ENCODE measurements around the gene EHBP1L1. TPM values are rescaled to one million over a fixed set of nuclear protein-coding genes. Genes with fewer than 3 reads are reported as not detected.

Gene EHBP1L1
- total and polyA plus RNA-seq, 2 of the 13 experiments (the other 11 are each of a cell fraction or from before 2014, with no cell fraction given) = 8.3 to 10.6 TPM

DNA sequence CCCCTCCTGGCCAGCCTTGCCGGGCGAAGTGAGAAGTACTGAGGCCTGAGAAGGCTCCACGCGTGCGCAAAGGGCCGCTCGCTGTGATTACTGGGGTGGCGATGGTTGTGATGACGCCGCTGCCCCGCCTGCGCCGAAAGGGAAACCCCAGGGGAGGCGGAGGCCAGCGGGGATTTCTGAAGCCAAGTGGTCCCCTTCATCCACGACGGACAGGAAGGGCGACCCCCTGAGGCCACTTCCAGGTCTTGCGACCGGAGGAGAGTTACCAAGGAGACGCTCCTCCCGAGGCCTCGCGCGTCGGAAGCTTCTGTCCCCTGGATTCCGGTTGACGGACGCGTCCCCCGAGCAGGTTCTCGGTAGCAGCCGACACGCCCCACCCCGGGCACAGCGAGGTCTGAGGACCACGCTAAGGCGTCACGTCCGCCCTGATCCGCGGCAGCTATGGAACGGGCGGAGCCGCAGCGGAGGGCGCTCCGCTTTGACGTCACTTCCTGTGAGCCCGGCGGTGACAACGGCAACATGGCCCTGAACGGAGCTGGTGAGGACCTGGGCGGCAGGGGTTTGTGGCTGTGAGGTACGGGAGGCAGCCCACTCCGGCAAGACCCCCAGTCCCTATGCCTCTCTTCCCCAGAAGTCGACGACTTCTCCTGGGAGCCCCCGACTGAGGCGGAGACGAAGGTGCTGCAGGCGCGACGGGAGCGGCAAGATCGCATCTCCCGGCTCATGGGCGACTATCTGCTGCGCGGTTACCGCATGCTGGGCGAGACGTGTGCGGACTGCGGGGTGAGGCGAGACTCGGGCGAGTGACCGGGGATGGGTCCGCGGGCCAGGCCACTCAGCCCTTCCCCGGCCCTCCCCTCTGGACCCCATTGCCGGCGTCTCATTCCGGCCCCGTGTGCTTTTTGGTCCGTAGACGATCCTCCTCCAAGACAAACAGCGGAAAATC, 5.6 kb upstream of the EHBP1L1 start, which contains the start of gene ZNRD2 (continued):
- peak; percentile 92 for TF ChIP-seq RBFOX2 (IDR thresholded peaks at IDR 0.05; ENCODE audit: low read depth, low read length)
- TF ChIP-seq, protein P1, sequence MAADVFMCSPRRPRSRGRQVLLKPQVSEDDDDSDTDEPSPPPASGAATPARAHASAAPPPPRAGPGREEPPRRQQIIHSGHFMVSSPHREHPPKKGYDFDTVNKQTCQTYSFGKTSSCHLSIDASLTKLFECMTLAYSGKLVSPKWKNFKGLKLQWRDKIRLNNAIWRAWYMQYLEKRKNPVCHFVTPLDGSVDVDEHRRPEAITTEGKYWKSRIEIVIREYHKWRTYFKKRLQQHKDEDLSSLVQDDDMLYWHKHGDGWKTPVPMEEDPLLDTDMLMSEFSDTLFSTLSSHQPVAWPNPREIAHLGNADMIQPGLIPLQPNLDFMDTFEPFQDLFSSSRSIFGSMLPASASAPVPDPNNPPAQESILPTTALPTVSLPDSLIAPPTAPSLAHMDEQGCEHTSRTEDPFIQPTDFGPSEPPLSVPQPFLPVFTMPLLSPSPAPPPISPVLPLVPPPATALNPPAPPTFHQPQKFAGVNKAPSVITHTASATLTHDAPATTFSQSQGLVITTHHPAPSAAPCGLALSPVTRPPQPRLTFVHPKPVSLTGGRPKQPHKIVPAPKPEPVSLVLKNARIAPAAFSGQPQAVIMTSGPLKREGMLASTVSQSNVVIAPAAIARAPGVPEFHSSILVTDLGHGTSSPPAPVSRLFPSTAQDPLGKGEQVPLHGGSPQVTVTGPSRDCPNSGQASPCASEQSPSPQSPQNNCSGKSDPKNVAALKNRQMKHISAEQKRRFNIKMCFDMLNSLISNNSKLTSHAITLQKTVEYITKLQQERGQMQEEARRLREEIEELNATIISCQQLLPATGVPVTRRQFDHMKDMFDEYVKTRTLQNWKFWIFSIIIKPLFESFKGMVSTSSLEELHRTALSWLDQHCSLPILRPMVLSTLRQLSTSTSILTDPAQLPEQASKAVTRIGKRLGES (CRISPR knock-in tag; IDR thresholded peaks at IDR 0.05; ENCODE audit: borderline replicate concordance) = no peak
- TF ChIP-seq ZFP36L2 (CRISPR knock-in tag; IDR thresholded peaks at IDR 0.05) = no peak
- TF ChIP-seq ZNF556 (CRISPR knock-in tag; IDR thresholded peaks at IDR 0.05; ENCODE audit: borderline replicate concordance) = peak; percentile 76; the same call in 1 of the 2 replicates
- TF ChIP-seq SUZ12 (IDR thresholded peaks at IDR 0.05; ENCODE audit: low read depth, low read length) = no peak
- TF ChIP-seq, protein P2, sequence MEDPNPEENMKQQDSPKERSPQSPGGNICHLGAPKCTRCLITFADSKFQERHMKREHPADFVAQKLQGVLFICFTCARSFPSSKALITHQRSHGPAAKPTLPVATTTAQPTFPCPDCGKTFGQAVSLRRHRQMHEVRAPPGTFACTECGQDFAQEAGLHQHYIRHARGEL (CRISPR knock-in tag; IDR thresholded peaks at IDR 0.05) = peak; percentile 73; the same call in 1 of the 2 replicates
- TF ChIP-seq, protein P3, sequence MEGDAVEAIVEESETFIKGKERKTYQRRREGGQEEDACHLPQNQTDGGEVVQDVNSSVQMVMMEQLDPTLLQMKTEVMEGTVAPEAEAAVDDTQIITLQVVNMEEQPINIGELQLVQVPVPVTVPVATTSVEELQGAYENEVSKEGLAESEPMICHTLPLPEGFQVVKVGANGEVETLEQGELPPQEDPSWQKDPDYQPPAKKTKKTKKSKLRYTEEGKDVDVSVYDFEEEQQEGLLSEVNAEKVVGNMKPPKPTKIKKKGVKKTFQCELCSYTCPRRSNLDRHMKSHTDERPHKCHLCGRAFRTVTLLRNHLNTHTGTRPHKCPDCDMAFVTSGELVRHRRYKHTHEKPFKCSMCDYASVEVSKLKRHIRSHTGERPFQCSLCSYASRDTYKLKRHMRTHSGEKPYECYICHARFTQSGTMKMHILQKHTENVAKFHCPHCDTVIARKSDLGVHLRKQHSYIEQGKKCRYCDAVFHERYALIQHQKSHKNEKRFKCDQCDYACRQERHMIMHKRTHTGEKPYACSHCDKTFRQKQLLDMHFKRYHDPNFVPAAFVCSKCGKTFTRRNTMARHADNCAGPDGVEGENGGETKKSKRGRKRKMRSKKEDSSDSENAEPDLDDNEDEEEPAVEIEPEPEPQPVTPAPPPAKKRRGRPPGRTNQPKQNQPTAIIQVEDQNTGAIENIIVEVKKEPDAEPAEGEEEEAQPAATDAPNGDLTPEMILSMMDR (CRISPR knock-in tag; IDR thresholded peaks at IDR 0.05) = peak; percentile 93
- TF ChIP-seq, protein P4, sequence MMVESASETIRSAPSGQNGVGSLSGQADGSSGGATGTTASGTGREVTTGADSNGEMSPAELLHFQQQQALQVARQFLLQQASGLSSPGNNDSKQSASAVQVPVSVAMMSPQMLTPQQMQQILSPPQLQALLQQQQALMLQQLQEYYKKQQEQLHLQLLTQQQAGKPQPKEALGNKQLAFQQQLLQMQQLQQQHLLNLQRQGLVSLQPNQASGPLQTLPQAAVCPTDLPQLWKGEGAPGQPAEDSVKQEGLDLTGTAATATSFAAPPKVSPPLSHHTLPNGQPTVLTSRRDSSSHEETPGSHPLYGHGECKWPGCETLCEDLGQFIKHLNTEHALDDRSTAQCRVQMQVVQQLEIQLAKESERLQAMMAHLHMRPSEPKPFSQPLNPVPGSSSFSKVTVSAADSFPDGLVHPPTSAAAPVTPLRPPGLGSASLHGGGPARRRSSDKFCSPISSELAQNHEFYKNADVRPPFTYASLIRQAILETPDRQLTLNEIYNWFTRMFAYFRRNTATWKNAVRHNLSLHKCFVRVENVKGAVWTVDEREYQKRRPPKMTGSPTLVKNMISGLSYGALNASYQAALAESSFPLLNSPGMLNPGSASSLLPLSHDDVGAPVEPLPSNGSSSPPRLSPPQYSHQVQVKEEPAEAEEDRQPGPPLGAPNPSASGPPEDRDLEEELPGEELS (CRISPR knock-in tag; IDR thresholded peaks at IDR 0.05) = peak; percentile 55
- TF ChIP-seq FLYWCH1 (CRISPR knock-in tag; IDR thresholded peaks at IDR 0.05) = no peak
- TF ChIP-seq, protein P5, sequence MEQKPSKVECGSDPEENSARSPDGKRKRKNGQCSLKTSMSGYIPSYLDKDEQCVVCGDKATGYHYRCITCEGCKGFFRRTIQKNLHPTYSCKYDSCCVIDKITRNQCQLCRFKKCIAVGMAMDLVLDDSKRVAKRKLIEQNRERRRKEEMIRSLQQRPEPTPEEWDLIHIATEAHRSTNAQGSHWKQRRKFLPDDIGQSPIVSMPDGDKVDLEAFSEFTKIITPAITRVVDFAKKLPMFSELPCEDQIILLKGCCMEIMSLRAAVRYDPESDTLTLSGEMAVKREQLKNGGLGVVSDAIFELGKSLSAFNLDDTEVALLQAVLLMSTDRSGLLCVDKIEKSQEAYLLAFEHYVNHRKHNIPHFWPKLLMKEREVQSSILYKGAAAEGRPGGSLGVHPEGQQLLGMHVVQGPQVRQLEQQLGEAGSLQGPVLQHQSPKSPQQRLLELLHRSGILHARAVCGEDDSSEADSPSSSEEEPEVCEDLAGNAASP (CRISPR knock-in tag; IDR thresholded peaks at IDR 0.05; ENCODE audit: borderline replicate concordance) = peak; percentile 86
- TF ChIP-seq SOX5 (CRISPR knock-in tag; IDR thresholded peaks at IDR 0.05; ENCODE audit: borderline replicate concordance) = peak; percentile 60; the same call in 1 of the 2 replicates
- TF ChIP-seq, protein P6, sequence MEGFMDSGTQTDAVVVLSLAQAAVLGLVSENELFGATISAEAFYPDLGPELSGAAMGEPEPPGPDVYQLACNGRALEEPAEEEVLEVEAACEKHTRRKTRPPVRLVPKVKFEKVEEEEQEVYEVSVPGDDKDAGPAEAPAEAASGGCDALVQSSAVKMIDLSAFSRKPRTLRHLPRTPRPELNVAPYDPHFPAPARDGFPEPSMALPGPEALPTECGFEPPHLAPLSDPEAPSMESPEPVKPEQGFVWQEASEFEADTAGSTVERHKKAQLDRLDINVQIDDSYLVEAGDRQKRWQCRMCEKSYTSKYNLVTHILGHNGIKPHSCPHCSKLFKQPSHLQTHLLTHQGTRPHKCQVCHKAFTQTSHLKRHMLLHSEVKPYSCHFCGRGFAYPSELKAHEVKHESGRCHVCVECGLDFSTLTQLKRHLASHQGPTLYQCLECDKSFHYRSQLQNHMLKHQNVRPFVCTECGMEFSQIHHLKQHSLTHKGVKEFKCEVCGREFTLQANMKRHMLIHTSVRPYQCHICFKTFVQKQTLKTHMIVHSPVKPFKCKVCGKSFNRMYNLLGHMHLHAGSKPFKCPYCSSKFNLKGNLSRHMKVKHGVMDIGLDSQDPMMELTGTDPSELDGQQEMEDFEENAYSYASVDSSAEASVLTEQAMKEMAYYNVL (CRISPR knock-in tag; IDR thresholded peaks at IDR 0.05; ENCODE audit: borderline replicate concordance) = no peak
- TF ChIP-seq ZNF510 (CRISPR knock-in tag; IDR thresholded peaks at IDR 0.05; ENCODE audit: low read depth) = 0 out of 2 replicates have a peak, but pooled peaks have one; percentile 75
- TF ChIP-seq, protein P7, sequence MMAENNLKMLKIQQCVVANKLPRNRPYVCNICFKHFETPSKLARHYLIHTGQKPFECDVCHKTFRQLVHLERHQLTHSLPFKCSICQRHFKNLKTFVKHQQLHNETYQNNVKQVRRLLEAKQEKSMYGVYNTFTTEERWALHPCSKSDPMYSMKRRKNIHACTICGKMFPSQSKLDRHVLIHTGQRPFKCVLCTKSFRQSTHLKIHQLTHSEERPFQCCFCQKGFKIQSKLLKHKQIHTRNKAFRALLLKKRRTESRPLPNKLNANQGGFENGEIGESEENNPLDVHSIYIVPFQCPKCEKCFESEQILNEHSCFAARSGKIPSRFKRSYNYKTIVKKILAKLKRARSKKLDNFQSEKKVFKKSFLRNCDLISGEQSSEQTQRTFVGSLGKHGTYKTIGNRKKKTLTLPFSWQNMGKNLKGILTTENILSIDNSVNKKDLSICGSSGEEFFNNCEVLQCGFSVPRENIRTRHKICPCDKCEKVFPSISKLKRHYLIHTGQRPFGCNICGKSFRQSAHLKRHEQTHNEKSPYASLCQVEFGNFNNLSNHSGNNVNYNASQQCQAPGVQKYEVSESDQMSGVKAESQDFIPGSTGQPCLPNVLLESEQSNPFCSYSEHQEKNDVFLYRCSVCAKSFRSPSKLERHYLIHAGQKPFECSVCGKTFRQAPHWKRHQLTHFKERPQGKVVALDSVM (CRISPR knock-in tag; IDR thresholded peaks at IDR 0.05) = peak; percentile 55

Measured in HepG2 (cell line).